IPS-NIHi11 (cell line): Measurements from ENCODE around the gene PRR20G.
"Not testable (repeated sequence)": the region's sequence is repeated elsewhere in the genome, so short reads cannot be mapped to it uniquely, and the experiment has no call there.

ENCODE experiments used
- DNase-seq: peaks from one replicate; pipeline ENCODE4 v3.0.0; 2012; ENCODE audit warnings: mixed read lengths, low spot score

The PRR20G gene

DNA sequence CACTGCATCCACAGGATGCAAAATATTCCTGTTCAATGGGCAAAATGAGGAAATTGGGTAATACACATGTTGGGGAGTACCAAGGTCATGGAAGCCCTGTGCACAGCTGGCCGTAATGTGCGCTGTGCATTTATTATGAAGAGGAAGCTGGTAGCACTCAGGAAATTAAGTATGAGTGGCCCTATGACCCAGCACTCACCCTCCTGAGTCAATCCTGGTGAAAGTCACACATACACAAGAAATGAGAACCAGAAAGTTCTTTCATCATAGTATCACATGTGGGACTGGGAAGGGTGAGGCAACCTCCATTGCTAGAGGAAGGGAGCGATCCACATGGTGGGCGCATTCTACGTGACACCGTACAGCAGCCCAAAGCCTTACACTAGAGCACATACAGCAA is 11.4 kb upstream of the PRR20G start:
- no peak for DNase-seq

DNA sequence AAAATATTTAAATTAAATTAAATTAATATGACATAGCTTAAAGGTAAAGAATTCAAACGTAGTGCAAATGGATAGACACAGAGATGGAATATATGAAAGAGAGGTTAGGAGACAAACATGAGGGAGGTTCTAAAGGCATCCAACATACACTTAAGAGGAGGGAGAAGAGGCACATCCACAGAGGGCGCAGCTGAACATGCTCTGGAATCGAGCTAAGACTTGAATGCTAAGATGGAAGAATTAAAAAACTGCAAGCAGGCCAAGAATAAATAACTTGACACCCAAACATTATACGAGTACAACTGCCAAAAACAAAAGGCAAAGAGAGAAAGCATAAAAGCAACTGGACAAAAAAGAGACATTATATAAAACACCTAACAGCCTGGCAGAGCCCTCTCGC is 9.1 kb upstream of the PRR20G start:
- no peak for DNase-seq

DNA sequence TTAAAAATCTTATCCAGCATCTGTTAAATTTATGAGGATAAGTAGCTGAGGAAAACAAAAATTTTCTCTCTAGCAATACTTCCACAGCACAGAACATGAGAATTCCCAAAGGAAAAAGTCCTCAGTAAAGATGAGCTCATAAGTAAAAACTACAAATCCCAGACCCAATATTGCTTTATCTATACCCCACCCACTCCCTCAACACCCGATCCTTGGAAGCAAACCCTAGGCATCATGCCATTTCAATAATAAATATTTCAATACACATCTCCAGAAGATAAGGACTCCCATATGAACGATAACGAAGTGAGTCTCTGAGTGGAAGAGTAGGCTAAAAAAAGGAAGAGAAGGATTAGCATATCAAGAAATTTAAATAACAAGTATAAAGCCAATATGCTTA is 8.3 kb upstream of the PRR20G start:
- DNase-seq: no peak

DNA sequence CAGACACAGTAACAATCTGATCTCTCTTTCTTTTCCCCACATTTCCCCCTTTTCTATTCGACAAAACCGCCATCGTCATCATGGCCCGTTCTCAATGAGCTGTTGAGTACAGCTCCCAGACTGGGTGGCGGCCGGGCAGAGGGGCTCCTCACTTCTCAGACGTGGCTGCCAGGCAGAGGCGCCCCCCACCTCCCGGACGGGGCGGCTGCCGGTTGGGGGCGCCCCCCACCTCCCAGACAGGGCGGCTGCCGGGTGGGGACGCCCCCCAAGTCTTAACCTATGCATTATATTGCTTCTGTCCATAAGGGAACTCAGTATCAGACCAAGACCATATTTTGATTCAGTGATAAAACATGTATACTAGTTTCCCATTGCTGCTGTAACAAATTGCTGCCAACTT is 5.8 kb upstream of the PRR20G start:
- not testable (repeated sequence) for DNase-seq

DNA sequence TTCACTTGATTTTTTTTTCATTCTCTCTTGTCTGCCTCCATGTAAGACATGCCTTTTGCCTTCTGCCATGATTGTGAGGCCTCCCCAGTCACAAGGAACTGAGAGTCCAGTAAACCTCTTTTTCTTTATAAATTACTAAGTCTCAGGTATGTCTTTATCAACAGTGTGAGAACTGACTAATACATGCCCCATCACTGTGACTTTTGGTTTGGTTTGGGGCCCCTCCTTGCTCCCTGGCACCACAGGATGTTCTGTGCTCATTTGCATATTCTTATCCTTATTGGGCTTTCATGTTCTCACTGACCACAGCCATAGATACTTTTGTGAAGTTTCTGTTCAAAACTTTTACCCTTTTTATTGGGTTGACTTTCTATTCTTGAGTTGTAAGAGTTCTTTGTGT is 3.8 kb upstream of the PRR20G start:
- no peak for DNase-seq

DNA sequence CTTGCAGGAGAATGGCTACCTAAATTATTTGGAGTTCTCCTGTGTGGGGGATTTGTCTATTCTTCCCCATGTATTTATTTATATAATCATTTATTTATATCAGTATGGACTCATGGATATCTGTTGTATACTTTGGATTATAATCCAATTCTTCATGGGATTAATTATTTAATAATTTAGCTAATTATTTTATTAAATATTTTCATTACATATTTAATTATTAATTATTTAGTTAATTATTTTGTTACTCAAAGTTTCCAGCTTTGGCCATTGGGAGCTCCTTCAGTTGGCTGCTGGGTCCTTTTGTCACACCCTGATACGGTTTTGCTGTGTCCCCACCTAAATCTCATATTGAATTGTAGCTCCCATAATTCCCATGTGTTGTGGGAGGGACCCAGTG is 3.3 kb upstream of the PRR20G start:
- no peak for DNase-seq

DNA sequence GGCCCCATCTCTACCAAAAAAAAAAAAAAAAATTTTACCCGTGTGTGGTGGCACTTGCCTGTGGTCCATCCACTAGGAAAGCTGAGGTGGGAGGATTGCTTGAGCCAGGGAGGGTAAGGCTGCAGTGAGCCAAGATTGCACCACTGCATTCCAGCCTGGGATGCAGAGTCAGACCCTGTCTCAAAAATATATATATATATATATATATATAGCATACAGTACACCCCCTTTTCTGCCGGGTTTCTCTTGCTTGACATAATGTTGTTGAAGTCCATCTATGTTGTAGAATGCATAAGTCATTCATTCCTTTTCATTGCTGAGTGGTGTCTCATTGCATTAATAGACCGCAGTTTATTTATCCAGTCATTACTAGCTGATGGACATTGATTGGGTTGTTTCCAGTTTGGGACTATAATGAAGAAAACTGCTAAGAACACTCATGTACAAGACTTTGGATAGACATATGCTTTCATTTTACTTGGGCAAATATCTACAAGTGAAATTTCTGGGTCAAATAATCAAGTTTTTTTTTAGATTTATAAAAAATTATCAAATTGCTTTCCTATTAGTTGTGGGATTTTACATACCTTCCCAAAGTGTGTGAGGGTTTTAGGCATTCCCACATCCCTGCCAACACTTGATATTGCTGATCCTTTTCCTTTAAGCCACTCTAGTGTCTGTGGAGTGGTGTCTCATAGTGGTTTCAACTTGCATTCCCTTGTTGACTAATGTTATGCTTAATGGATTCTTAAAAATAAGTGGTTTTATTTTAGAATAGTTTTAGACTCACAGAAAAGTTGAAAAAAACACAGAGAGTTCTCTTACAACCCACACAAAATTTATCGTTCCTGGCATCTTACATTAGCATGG is 2.1 kb upstream of the PRR20G start:
- DNase-seq: no peak

DNA sequence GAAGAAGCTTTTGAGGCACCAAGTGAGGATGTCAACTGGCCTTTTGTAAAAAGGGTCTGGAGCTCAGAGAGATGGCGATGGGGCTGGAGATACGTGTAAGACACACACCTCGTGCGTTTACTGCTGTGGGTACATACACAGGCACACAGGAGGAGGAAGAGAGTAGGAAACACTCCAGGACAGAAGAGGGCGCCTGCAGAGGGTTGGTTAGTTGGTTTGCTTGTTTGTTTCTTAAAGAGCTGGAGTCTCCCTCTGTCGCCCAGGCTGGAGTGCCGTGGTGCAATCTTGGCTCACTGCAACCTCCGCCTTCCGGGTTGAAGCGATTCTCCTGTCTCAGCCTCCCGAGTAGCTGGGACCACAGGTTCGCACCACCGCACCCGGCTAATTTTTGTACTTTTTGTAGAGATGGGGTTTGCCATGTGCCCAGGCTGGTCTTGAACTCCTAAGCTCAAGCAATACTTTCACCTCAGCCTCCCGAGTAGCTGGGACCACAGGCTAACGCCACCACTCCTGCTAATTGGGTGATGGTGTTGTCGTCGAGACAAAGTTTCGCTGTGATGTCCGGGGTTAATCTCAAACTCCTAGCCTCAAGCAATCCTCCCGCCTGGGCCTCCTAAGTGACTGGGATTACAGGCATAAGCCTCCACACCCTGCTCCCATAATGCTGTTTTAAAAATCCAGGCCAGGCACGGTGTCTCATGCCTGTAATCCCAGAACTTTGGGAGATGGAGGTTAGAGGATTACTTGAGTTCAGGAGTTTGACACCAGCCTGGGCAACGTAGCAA is 1.3 kb upstream of the PRR20G start:
- no peak for DNase-seq

DNA sequence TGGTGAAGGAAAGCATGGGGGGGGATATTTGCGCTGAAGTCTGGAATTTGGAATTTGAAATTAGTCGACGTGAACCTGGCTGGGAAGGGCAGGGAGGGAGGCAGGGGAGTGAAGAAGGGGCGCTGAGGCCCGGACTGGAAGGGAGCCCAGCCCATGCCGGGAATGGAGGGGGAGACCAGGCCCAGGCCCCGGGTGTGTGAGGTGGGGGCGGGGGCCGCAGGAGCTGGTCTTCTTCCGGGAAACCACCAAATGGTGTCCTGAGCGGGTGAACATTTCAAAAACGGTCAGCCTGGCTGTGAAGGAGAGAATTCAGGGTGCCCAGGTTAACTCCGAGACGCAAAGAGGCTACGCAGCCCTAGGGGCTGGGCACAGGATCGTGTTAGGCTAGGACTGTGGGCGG is 497 bp upstream of the PRR20G start:
- DNase-seq: no peak

DNA sequence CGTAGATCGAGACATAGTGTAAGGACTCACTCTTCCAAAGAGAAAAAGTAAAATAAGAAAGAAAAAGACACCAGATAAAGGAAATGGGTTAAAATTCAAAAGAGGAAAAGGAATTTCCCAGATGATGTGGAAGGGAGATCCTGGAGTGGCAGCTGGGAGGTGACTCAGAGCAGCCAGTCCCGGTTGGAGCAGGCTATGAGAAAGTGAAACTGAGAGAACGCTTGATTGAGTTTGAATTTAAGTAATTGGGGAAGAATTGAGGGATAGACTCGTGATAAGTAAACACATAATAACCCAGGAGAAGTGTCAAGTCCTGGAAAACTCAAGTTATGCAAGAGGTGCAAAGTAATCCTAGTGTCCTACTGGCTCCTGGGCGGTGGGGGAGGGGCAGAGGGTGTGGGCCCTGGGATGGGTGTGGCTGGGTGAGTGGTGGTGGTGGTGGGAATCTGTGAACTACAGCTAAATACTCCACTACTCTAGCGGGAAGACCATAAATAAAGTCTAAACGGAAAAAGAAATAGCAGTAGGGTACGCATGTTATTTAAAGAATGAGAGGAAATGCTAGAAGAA is 1.2 kb downstream of the PRR20G start:
- no peak for DNase-seq

DNA sequence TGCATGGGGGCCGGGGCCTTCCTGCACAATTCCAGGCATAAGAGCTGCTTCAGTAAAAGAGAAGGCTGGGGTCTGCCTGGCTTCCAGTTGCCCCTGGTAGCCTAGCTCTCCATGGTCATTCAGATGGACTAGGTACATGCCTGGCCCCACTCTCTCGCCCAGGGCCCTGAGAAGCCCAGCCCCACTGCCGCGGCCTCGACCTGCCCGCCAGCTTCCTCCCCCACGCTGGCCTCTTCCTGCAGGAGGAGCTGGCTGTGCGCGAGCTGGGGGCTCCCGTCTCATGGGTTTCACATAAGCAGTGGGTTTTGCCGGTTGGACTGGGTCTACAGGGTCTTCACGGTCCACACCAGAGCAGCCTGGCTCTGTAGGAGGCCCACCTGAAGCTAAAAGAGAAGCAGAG is 3.6 kb downstream of the PRR20G start:
- DNase-seq: no peak

DNA sequence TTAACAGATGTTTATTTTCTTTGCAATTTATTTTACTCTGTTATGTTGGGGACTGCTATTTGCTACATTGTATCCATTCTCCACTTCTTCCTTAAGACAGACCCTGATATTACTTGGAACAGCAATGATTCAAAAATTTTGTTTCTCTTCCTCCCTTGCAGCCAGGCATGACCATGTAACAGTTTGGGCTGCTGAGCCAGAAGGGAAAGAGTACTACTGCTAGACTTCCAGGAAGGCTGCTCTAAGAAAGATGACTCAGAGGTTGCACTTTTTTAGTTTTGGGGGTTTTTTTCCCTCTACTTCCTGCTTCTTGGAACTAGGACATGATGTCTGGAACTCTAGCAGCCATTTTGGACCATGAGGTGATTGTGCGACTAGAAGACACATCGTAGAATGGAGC is 10.3 kb downstream of the PRR20G start:
- DNase-seq: no peak

DNA sequence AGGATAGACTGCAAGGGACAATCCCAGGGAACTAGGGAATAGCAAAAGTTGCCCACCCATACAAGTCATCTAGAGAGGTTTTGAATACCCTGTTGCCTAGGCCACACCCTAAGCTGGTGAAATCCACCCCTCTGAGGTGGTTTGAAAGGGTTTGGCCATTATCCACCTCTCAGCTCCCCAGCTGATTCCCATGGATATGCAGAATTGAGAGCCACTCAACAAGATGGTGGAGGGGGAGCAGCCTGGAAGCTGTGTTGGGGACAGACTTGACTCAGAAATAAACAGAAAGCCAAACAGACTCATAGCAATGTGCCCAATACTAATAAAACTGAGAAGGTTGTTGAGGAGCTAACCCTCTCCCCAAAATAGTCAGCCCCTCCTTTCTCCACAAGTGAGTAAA is 10.9 kb downstream of the PRR20G start:
- DNase-seq: no peak

DNA sequence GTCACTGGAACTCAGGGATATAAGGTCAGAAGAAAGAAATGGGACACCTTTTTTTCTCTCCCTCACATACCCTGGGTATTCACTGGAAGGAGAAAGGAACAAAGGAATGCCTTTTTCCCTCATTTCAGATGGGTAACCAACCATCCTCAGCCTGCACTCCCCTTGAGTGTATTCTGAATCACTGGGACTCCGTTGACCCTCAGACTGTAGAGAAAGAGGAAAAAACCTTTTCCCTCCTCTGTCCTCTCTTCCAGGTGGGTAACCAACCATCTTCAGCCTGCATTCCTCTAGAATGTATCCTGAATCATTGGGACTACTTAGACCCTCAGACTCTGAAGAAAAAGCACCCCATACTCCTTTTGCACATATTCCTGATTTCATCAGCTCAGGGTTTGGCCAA is 11.4 kb downstream of the PRR20G start:
- no peak for DNase-seq

DNA sequence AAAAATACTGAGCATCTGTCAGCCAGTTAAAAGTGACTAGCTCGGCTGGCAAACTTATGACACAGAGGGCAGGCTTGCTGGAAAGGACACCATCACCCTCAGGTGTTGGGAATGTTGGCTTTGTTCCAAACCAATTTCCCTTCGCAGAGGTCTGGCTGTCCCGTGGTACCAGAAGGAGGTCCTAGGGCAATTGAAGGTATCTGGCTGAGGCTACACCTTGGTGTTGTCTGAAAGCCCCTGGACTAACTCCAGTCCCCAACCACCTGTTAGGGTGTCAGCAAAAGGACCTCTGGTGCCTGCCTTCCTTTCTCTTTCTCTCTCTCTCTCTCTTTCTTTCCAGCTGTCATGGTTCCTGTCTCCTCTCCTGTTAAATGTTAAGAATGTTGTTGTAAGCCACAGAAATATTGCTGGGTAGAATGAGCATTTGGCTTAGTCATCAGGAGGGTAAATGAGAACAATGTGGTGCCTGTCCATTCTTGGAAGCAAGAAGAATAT is 12.5 kb downstream of the PRR20G start:
- DNase-seq: no peak

DNA sequence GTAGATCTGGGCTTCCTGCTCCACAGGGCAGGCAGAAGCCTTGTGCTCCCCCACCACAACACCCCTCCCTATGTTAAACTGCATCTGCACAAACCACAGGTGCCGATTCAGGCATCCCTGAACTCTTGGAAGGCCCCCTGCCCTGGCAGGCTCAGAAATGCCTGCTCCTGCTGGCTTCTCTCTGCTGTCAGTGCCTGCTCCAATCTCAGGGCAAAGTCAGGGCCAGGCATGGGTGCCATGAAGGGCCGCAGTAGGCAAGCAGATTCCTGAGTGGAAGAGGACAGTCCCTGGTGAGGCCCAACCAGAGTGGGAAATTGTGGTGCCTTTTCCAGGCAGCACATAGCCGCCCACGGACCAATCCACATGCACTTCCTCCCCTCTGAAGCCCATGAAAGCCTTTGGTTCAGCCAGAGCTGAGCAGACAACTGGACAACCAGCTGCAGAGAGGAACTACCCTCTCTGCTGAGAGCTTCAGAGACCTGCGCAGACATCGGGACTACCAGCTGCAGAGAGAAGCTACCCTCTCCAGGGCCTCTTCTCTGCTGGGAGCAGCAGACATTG is 13.6 kb downstream of the PRR20G start:
- DNase-seq: no peak

DNA sequence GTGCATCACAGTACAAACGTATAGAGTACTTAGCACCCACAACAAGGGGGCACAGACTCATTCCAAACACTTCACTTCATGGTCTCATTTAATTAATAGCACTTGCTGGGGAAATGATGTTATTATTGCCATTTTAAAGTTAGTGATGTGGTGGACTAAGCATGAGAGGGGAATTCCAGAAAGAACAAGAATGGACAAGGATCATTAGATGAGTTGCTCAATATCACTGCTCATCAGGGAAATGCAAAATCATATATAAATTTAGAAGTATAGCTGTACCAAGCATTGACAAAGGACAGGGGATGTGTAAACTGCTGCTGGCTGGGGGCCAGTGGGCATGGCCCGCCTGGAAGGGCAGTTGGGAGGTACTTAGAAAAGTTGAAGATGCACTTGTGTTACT is 14.6 kb downstream of the PRR20G start:
- DNase-seq: no peak

DNA sequence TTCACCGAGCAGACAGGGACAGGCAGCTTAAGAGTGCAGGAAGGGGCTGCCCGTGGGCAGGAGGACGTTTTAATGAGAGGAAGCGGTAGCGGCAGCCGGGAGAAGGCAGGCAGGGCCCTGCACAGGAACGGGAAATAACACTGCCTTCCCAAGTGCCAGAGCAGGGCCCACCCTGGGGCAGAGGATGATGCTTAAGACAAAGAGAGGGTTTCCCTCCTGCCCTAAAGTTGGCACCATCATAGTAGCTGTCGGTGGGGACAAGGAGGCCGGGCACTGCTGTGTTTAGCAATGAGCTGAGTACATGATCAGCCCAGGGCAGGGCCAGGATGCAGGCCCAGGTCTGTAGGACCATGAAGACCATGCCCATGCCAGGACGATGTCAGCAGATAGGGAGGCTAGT is 21.7 kb downstream of the PRR20G start:
- DNase-seq: no peak

DNA sequence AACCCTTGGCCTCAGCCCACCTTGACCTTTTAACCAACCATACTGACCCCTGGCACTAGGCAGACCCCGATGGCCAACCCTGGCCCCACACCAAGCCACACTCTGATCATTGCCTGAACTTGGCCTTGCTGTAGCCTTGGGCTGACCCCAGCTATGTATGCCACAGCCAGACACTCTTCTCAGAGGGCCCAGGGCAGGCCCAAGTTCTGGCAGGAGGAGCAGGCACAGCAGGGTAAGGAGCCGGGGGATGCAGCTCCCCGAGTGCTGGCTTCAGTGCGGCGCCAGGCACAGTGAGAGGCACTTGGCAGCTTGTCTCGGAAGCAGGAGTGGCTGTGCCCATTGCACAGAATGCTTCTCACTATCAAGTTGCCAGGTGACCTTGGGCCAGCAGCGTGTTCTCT is 22.3 kb downstream of the PRR20G start:
- DNase-seq: no peak

DNA sequence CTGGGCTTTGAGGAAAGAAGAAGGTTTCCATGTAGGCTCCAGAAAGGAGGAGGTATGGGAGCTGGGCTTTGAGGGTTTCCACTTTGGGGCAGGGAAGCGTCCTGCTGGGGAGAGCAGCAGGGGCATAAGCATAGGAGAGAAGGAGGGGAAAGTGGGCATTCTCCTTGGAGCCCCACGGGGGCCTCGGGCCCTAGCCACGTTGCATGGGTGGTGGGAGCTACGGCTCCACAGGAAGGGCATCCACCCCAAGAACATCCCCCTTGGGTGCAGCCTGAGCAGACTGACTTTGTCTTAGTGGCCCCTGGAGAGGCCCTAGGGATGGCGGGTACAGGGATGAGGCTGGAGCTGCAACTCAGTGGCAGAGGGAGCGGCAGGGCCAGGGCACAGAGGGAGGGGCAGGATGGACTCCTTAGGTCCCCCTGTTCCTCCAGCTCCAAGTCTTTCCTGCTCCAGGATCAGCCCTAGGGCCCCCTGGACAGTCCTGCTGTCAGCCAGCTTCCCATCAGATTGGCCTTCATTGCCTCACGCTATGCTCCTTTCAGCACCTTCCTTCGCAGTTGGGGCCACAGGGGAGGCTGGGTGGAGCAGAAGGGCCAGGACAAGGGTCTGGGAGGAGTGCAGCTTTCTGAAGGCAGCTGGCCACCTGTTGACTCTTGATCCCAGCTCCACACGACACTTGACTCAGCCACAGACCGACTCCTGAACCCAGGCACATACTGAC is 22.9 kb downstream of the PRR20G start:
- no peak for DNase-seq

DNA sequence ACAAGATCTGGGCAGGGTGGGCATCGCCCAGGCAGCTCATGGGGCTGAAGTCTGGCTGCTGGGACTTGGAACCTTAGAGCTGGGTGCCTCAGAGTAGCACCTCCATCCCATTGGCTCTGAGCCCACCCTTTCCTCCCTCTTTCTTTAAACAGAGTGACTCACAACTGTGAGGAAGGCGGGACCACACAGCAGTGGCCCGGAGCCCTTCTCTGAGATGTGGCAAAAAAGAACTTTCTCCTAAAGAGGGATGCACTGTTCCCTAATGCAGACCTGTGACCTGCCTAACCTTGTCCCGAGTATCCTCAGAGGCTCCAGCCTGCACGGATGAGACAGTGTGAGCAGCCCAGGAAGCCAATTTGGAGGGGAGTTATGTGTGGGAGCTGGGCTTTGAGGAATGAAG is 23.6 kb downstream of the PRR20G start:
- DNase-seq: no peak
